Measurements from ENCODE around the gene ACSF3. TPM values are rescaled to one million over a fixed set of nuclear protein-coding genes. Genes with fewer than 3 reads are reported as not detected.

The ACSF3 gene
- total RNA-seq, 4 donors from 2014 or later, result 29.9 to 48.0 (median 40.3) TPM

GRCh38 chr16:89193576-89194293 lies 100.1 kb downstream of the ACSF3 start:
- no peaks in the 10 kb centered on the region for H3K36me3 ChIP-seq
- 69% methylated on average over 19 to 34 of the region's 38 CpGs for WGBS, 2 donors
- DNase-seq (ENCODE audit: low spot score in 2 of 2), result no peak
- H3K9me3 ChIP-seq, result no peaks in the 10 kb centered on the region
- H3K4me1 ChIP-seq, result peaks cover 0 to 17% (median 8%) of the 10 kb centered on the region in 4 donors
- H3K27me3 ChIP-seq, result peaks cover 0 to 12% of the 10 kb centered on the region in 2 donors
- H3K4me3 ChIP-seq, result no peak overlapping the region
- TF ChIP-seq CTCF (IDR thresholded peaks at IDR 0.05) (no peak), EP300 (IDR thresholded peaks at IDR 0.05) (no peak), POLR2A (IDR thresholded peaks at IDR 0.05) (no peak)
- no peak overlapping the region for H3K27ac ChIP-seq

DNA sequence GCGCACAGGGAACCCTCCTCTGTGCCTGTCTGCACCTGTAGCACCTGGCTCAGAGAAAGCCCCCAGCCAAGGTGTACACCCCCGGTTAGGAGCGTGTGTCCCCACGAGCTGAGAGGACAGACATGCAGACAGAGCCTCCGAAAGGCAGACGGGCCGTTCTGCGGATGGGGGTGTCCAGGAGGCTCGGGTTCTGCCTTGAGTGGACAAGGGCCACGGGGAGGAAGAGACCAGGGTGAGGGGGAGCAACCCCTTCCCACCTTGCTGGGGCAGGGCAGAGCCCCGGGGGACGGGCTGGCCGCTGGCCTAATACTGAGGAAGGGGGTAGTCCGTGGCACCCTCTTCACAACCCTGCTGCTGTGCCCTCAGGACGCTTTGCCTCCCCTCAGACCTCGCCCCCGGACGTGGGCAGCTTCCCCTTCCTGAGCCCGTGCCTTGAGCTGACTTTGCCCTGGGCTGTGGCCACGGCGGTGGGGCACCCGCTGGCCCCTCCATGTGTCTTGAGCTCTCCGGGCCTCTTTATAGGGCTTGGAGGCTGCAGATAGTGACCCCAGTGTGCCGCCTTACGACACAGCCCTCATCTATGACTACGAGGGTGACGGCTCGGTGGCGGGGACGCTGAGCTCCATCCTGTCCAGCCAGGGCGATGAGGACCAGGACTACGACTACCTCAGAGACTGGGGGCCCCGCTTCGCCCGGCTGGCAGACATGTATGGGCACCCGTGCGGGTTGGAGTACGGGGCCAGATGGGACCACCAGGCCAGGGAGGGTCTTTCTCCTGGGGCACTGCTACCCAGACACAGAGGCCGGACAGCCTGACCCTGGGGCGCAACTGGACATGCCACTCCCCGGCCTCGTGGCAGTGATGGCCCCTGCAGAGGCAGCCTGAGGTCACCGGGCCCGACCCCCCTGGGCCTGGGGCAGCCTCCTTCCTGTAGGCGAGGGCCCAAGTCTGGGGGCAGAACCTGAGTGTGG lies 101.0 kb downstream of the ACSF3 start:
- peaks cover 0 to 18% (median 8%) of the 10 kb centered on the region in 4 donors for H3K4me1 ChIP-seq
- no peak overlapping the region for H3K27ac ChIP-seq
- no peak for DNase-seq (ENCODE audit: low spot score in 2 of 2)
- WGBS, 2 donors, result 80 to 82% methylated on average over 40 to 45 of the region's 45 CpGs
- H3K4me3 ChIP-seq, result no peak overlapping the region
- H3K27me3 ChIP-seq, result peaks cover 0 to 21% of the 10 kb centered on the region in 2 donors
- H3K36me3 ChIP-seq, result no peaks in the 10 kb centered on the region
- H3K9me3 ChIP-seq, result no peaks in the 10 kb centered on the region
- no peak for TF ChIP-seq POLR2A (IDR thresholded peaks at IDR 0.05)
- TF ChIP-seq EP300 (IDR thresholded peaks at IDR 0.05), result no peak
- no peak for TF ChIP-seq CTCF (IDR thresholded peaks at IDR 0.05)

DNA sequence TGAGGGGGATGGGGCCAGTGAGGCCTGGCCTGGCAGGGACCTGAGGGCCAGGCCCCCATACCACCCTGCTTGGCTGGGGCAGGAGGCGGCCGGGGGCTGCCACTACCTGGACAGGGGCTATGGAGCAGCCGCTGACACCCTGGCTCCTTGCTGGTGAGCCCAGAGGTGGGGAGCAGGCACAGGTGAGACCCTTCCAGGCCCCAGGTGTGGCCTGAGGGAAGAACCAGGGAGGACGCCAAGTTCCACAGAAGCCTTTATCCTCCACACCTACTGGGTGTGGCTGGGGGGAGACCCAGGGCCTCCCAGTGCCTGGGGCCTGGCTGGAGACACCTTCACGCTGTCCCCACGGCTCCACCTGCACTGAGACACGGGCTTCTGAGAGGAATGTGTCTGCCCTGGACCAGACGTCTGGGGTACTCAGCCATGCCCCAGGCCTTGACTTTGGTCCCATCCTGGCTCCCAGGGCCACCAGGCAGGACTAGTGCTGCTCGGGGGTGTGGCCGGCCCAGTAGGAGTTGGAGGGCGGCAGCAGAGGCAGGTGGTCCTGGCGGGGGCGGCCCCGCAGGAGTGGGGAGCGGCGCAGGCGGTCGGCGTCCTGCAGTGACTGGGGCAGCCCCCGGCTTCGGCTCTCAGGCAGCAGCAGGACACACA lies 102.0 kb downstream of the ACSF3 start:
- WGBS, 2 donors, result 85 to 93% methylated on average over 17 to 20 of the region's 21 CpGs
- Histone ChIP-seq H3K27me3 (peaks cover 0 to 31% of the 10 kb centered on the region in 2 donors), H3K4me1 (peaks cover 0 to 28% (median 11%) of the 10 kb centered on the region in 4 donors), H3K9me3 (no peaks in the 10 kb centered on the region), H3K27ac (no peak overlapping the region), H3K4me3 (no peak overlapping the region), H3K36me3 (no peaks in the 10 kb centered on the region)
- no peak for TF ChIP-seq CTCF (IDR thresholded peaks at IDR 0.05)
- TF ChIP-seq EP300 (IDR thresholded peaks at IDR 0.05), result no peak
- no peak for TF ChIP-seq POLR2A (IDR thresholded peaks at IDR 0.05)
- DNase-seq (ENCODE audit: low spot score in 2 of 2), result no peak

- TF ChIP-seq CTCF (IDR thresholded peaks at IDR 0.05) (no peak), EP300 (IDR thresholded peaks at IDR 0.05) (no peak), POLR2A (IDR thresholded peaks at IDR 0.05) (no peak)
- peaks cover 0 to 33% (median 8%) of the 10 kb centered on the region in 4 donors for H3K4me1 ChIP-seq
- H3K4me3 ChIP-seq, result no peak overlapping the region
- no peak overlapping the region for H3K27ac ChIP-seq
- H3K27me3 ChIP-seq, result peaks cover 0 to 39% of the 10 kb centered on the region in 2 donors
- no peaks in the 10 kb centered on the region for H3K9me3 ChIP-seq
- WGBS, 2 donors, result 77 to 82% methylated on average over 9 to 13 of the region's 13 CpGs
- H3K36me3 ChIP-seq, result no peaks in the 10 kb centered on the region
- no peak for DNase-seq (ENCODE audit: low spot score in 2 of 2)
These were observed 103.5 kb downstream of the ACSF3 start for GRCh38 chr16:89197033-89197632.
